Adrenal gland (tissue), 12 donors: ENCODE measurements around the gene INF2. TPM values are rescaled to one million over a fixed set of nuclear protein-coding genes. Genes with fewer than 3 reads are reported as not detected.
A peak's percentile ranks its signal among the peaks of the same experiment; 100 is the strongest.

Source experiments
- DNase-seq, 7 donors: peaks; one replicate each; pipeline ENCODE4 v3.0.0-alpha.2; 2019 to 2020
- H3K27ac ChIP-seq, 5 donors: fragments of 200-600 bp; sonication (generic) in 4 of 5; 1 replicate in 3 of 5; 2 replicates in 2 of 5; pipeline versions ENCODE4 v1.5.1 to v1.8.0; 2016 to 2020; ENCODE audit warnings: mild to moderate bottlenecking in 1 of 5
- H3K27me3 ChIP-seq: fragments of 200-600 bp; 2 replicates; pipeline ENCODE4 v1.8.0; 2021
- H3K36me3 ChIP-seq, 2 donors: fragments of 200-600 bp; replicated peaks in 1 of 2; 1 replicate in 1 of 2; 2 replicates in 1 of 2; pipeline versions ENCODE4 v1.5.1 to v1.8.0; 2018 to 2022
- H3K4me1 ChIP-seq, 2 donors: fragments of 200-600 bp; replicated peaks in 1 of 2; 1 replicate in 1 of 2; 2 replicates in 1 of 2; pipeline versions ENCODE4 v1.5.1 to v1.8.0; 2018 to 2021
- H3K4me3 ChIP-seq, 4 donors: fragments of 200-600 bp; sonication (generic) in 3 of 4; one replicate each; pipeline ENCODE4 v1.5.1; 2016 to 2018
- H3K9me3 ChIP-seq, 3 donors: fragments of 200-600 bp; sonication (generic) in 1 of 3; replicated peaks in 1 of 3; 1 replicate in 2 of 3; 2 replicates in 1 of 3; pipeline versions ENCODE4 v1.5.1 to v1.8.0; 2016 to 2021
- CTCF ChIP-seq, 6 experiments: fragments of 450-650 bp in 4 of 6; fragments of 200-600 bp in 2 of 6; sonication (generic) in 1 of 6; IDR thresholded peaks; 1 replicate in 5 of 6; 2 replicates in 1 of 6; pipeline versions ENCODE4 v1.5.1 to v1.8.0; 2016 to 2021; ENCODE audit warnings: antibody characterized with exemption in 6 of 6, mild to moderate bottlenecking in 2 of 6, moderate library complexity in 1 of 6
- POLR2A ChIP-seq, 2 donors: fragments of 450-650 bp; IDR thresholded peaks; one replicate each; pipeline ENCODE4 v1.6.1; 2017; ENCODE audit warnings: antibody characterized with exemption in 2 of 2, mild to moderate bottlenecking in 2 of 2, moderate library complexity in 1 of 2
- whole genome bisulfite sequencing, 4 donors: extraction: QIAGEN DNeasy Blood & Tissue Kit in 2 of 4; methylation state at CpG; one replicate each; pipeline versions ENCODE4 v1.1.5 to v1.1.7; 2013 to 2017; 5-methylcytosine and 5-hydroxymethylcytosine counted together
- intact Hi-C, 2 donors: fragments of 100-400 bp; cut with DNase I; formaldehyde crosslinking; loops; one replicate each; pipeline versions ENCODE4 v1.14.1 to v1.15.0; 2022 to 2023
- polyA plus RNA-seq, 3 donors: library from polyadenylated mRNA; stranded (reverse); fragments of 200-250 nt in 2 of 3; fragments of 350-450 nt in 1 of 3; fragmentation: Illumina TruSeq in 1 of 3; extraction: RNeasy Lipid Tissue Mini Kit (QIAGEN cat#74804) in 1 of 3; gene quantifications; one replicate each; pipeline ENCODE4 v1.2.3, GENCODE V29; 2013 to 2014
- total RNA-seq, 9 donors: library from RNA; depleted of rRNA in 4 of 9; stranded (reverse); fragments of >200 nt in 4 of 9; fragments of 120-200 nt in 1 of 9; fragmentation: NEBNext Ultra II Directional in 1 of 9; extraction: Animal tissue kit (Norgen Biotek cat#: 25700) in 1 of 9; gene quantifications; one replicate each; pipeline versions ENCODE4 v1.1.0 to v1.2.4, GENCODE V29; 2013 to 2023
- donor health status: healthy with polysubstance abuse.
- donor health status: Bipolar disorder and iron deficiency.
- donor health status: DM: yes; HTN: yes; CAD: no.
- donor health status: DM: no; HTN: no; CAD: no.
- donor health status: DM: no; HTN: no; CAD: no.
- donor health status: DM: yes; HTN: yes; CAD: no.

INF2 gene
- total and polyA plus RNA-seq, 12 donors: 8.4 to 217 (median 62.0) TPM

GRCh38 chr14:104732931-104733681 is 43.7 kb downstream of the INF2 start:
- TF ChIP-seq POLR2A (IDR thresholded peaks at IDR 0.05): no peak
- TF ChIP-seq CTCF (IDR thresholded peaks at IDR 0.05): no peak
- intact Hi-C loops: no loop called here
- DNase-seq: peak in 2 of 7 donors; percentile 38 to 41
- Histone ChIP-seq H3K9me3 (no peaks in the 10 kb centered on the region), H3K4me3 (no peak overlapping the region), H3K27ac (peak overlapping the region in 1 of 5 donors; percentile 49), H3K27me3 (no peaks in the 10 kb centered on the region), H3K4me1 (peaks cover 13 to 39% of the 10 kb centered on the region in 2 donors), H3K36me3 (no peaks in the 10 kb centered on the region)
- WGBS, 4 donors: 78 to 90% (median 85%) methylated on average over 5 to 23 of the region's 23 CpGs

GRCh38 chr14:104734051-104734587 is 44.7 kb downstream of the INF2 start:
- intact Hi-C loops: no loop called here
- 80 to 97% (median 90%) methylated on average over 2 to 6 of the region's 6 CpGs for WGBS, 4 donors
- Histone ChIP-seq H3K36me3 (no peaks in the 10 kb centered on the region), H3K9me3 (no peaks in the 10 kb centered on the region), H3K4me1 (peaks cover 13 to 39% of the 10 kb centered on the region in 2 donors), H3K27me3 (no peaks in the 10 kb centered on the region), H3K27ac (no peak overlapping the region), H3K4me3 (no peak overlapping the region)
- TF ChIP-seq POLR2A (IDR thresholded peaks at IDR 0.05) (no peak), CTCF (IDR thresholded peaks at IDR 0.05) (no peak)
- no peak for DNase-seq

- H3K27me3 ChIP-seq: no peaks in the 10 kb centered on the region
- DNase-seq: no peak
- 90 to 94% (median 92%) methylated on average over 3 to 9 of the region's 9 CpGs for WGBS, 4 donors
- intact Hi-C loops: no loop called here
- peak overlapping the region in 1 of 5 donors; percentile 98 for H3K27ac ChIP-seq
- H3K36me3 ChIP-seq: no peaks in the 10 kb centered on the region
- H3K4me3 ChIP-seq: no peak overlapping the region
- peaks cover 13 to 39% of the 10 kb centered on the region in 2 donors for H3K4me1 ChIP-seq
- TF ChIP-seq CTCF (IDR thresholded peaks at IDR 0.05) (no peak), POLR2A (IDR thresholded peaks at IDR 0.05) (no peak)
- H3K9me3 ChIP-seq: no peaks in the 10 kb centered on the region
Observed at GRCh38 chr14:104734601-104734990, 45.2 kb downstream of the INF2 start.

GRCh38 chr14:104734991-104735779 is 45.8 kb downstream of the INF2 start:
- Histone ChIP-seq H3K36me3 (no peaks in the 10 kb centered on the region), H3K4me1 (peaks cover 13 to 39% of the 10 kb centered on the region in 2 donors), H3K27me3 (no peaks in the 10 kb centered on the region), H3K9me3 (no peaks in the 10 kb centered on the region), H3K27ac (peak overlapping the region in 4 of 5 donors; percentile 73 to 98 (median 91)), H3K4me3 (no peak overlapping the region)
- WGBS, 4 donors: 70 to 82% (median 74%) methylated on average over 17 to 31 of the region's 31 CpGs
- intact Hi-C loops: no loop called here
- DNase-seq: peak in 2 of 7 donors; percentile 40 to 49
- TF ChIP-seq CTCF (IDR thresholded peaks at IDR 0.05): no peak
- no peak for TF ChIP-seq POLR2A (IDR thresholded peaks at IDR 0.05)
